NCI-H510A treated with DMSO at 0.1 percent for 48 hours (cell line): Measurements from ENCODE around the gene TMEM218.

Experiments
- DNase-seq: peaks from one replicate; lab custom pipeline; 2025; lab: John Stamatoyannopoulos, UW

The TMEM218 gene

GRCh38 chr11:125111343-125112207, at the start of gene TMEM218:
Gene TMEM218 (minus strand): TSS chr11:125111626. CDS start chr11:125102241, 9,385 bp downstream.
- peak; percentile 90 for DNase-seq

DNA sequence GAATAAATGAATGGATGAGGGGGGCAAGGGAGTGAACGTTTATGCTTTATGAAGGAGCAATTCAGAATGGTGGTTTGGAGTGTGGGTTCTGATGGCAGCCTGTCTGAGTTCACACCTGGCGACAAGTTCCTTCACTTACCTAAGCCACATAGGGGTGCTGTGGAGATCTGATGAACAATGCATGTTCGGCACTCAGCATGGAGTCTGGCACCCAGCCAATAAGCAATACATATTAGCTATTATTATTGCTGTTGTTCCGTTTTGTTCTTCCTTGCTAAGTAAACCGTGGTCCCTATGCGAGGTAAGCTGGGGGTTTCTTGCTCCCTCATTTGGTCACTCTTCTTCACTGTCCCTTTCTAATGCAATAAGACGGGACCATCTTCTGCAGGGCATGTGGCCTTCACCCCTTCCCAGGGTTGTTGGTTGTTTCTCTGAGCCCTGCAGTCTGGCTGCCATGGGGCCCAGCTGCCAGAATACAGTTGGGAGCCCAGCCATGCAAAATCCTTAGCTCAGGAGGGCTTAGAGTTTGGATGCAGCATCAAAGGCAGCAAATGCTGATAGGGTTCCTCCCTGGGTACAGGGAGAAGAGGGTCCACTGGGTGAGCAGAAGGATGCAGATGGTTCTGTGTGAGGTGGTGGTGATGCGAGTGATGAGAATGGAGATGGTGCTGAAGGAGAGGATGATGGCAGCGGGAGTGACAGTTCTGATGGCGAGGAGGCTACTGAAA, 46.7 kb upstream of the TMEM218 start:
- DNase-seq: no peak

DNA sequence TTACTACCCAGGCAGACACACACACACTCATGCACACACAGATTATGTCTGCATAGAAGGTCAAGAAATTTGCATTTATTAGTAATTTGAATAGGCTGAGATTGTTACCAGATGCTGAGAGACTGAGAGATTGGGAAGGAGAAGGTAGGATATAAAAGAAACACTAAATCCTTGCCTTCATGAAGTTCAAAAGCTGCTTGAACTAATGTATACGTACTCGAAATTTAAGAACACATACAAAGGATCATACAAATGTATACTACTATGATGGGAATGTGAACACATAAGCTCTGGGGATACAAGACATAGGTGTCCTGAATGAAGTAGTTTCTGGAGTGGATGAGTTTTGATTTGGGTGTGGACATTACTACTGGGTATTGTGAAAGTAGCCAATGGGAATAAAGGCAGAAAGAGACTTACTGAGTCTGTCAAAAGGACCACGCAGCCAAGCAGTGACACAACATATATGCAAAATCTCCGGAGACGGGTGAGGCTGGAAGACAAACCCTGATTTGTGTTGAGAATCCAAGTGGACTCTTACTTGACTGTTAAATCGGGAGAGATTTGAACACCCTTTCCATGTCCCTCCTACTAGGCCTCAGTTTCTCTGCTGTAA, 45.8 kb upstream of the TMEM218 start:
- DNase-seq: no peak

- DNase-seq: no peak
These were observed 45.1 kb upstream of the TMEM218 start for GRCh38 chr11:125156346-125157117.

DNA sequence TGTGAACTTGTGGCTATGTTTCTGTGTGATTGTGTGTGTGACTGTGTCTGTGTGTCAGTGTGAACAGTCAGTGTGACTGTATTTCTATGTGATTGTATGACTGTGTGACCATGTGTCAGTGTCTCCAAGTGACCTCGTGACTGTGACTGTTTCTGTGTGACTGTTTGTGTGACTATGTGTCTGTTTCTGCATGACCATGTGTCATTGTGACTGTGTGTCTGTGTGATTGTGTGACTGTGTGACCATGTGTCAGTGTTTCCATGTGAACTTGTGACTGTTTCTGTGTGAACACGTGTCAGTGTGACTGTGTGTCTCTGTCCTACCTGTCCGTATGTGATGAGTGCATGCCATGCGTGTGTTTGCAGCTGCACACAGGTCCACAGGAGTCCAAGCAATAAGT, 44.3 kb upstream of the TMEM218 start:
- no peak for DNase-seq

DNA sequence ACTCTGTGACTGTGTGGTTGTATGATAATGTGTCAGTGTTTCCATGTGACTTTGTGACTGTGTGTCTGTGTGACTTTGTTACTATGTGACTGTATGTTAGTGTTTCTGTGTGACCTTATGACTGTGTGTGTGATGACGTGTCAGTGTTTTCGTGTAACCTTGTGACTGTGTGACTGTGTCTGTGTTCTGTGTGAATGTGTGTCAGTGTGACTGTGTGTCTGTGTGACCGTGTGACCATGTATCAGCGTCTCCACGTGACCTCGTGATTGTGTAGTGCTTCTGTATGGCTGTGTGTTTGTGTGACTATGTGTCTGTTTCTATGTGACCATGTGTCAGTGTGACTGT, 43.6 kb upstream of the TMEM218 start:
- no peak for DNase-seq

DNA sequence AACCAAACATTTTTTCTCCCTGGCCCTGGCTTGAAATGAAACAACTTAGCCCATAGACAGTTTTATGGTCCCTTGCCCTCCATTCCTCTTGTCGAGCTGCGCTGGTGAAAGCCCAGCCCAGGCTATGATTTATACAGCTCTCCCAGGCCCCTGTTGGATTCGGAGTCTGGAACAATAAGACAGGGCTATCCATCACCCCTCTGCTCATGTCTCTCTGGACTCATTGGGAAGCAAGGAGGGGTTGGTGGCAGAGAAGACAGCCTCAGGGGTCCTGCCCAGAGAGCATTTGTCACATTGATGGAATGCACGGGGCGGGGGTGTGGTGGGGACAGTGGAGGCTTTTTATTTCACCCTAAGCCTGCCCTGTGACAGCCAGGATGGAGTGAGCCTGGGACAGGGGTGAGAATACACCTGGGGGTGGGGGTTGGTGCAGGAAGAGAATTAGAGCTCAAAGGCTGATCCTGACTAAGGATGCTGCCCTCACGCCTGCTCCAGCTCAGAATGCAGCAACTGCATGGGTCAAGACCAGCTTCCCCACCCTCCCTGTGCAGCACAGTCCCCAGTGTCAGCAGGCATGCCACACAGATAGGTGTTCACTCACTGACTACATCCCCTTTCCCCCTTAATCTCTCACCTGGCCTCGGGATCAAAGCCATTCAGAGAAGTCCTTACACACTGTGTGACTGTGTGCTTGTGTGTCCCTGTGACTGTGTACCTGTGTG, 43.1 kb upstream of the TMEM218 start:
- DNase-seq: no peak

DNA sequence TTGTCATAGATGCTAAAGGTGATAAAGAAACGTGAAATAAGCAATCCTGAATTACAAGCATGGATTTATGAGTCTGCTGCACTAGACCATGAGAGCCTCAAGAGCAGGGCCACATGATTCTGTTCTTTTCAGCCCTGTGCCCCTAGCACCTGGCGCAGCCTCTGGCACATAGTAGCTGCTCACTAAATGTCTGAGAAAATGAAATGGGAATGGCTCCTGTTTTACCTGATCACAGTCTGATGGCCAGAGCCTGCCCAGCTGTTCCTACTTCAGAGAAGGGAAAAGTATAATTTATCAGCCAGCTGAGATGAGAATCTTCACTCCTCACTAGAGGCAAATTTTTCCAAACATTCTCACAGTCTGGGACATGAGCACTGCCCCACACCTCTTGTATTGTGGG, 42.4 kb upstream of the TMEM218 start:
- DNase-seq: no peak

DNA sequence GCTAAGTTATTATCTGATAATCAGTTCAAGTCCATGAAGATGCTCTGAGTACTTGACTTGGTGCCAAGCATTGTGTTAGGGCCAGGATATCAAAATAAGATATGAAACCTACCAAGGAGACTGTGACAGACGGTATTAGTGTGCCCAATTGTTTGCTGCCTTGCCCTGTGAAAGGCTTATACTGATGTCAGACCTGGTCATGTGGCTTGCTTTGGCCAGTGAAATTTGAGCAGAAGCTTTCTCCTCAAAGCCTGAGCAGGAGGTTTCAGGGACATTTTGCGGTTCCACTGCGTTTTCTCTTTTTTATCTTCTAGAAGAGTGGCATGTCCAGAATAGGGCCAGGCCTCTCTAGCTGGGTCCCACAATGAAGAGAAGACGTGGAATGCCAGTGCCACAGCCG, 37.3 kb upstream of the TMEM218 start:
- no peak for DNase-seq

GRCh38 chr11:125148011-125148410, 36.6 kb upstream of the TMEM218 start:
- no peak for DNase-seq

DNA sequence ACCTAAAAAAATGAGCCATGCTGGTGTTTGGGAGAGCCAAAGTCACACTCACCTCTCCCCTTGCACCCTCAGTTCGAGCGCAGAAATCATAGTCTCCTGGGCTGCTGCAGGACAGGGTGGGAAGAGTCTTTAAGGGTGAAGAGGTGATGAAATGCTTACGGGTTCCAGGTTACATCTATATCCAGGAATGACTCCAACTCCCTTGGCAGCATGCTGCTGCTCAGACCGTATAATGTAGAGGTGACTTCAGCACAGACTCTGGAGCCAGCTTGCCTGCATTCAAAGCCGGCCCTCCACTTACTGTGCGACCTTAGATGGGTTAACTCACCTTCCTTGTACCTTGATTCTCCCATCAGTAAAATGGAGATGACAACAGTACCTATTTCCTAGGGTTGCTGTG, 35.9 kb upstream of the TMEM218 start:
- DNase-seq: no peak

- no peak for DNase-seq
These were observed 34.8 kb upstream of the TMEM218 start for GRCh38 chr11:125146232-125146631.

DNA sequence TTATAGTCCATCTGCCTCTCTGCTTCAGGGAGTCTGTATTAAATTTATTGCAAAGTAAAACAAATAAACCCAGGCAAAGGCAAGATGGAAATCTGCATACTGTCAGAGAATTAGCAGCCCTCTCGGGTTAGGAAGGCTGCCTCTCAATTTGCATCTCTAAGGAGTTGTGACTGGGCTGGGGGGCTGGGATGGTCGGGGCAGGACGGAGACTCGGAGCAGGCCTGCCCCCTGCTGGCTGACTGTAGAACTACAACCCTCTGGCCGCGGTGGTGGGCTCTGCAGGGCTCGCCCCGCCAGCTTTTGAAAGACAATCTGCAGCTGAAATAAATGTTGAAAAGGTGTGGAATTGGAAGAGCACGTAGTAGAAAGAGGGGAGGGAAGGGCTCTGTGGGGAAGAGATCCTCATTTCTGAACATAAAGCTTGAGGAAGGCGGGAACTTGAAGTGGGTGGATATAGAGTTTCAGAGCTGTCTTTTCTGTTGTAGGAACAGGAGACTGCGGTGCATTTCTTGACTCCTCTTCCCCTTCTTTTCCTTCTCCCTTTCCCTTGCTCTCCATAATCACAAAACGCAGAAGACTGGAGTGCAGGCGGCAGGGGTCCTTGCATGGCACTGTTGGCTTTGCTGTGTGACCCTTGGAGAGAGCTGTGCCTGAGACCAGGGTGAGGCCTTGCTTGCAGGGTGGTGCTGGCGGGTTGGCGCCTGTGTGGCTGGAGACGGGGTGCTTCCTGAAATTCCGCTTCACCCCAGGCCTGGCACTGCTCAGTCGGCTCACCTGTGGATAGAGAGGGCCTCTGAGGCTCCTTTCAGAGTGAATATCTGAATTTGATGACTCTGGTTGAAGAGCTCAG, 30.5 kb upstream of the TMEM218 start:
- DNase-seq: no peak

GRCh38 chr11:125141178-125141577, 29.8 kb upstream of the TMEM218 start:
- DNase-seq: no peak

GRCh38 chr11:125140233-125140632, 28.8 kb upstream of the TMEM218 start:
- DNase-seq: no peak

DNA sequence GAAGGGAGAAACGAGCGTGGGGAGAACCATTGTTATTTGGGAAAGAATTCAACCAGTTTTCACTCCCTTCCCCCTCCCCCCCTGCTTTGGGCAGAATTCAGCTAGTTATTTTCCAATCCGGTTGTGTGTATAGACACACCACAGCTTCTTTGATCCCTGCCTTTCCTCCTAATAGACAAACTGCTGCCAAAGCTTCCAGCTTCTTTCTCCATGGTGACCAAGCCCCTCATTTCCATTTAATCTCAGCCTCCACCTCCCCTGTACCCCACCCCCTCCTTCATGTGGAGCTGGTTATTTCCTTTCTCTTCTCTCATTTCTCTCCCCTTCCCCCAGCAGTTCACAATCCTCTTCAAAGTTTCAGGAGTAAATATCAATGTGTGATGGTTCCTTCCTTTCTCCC, 28.4 kb upstream of the TMEM218 start:
- no peak for DNase-seq

DNA sequence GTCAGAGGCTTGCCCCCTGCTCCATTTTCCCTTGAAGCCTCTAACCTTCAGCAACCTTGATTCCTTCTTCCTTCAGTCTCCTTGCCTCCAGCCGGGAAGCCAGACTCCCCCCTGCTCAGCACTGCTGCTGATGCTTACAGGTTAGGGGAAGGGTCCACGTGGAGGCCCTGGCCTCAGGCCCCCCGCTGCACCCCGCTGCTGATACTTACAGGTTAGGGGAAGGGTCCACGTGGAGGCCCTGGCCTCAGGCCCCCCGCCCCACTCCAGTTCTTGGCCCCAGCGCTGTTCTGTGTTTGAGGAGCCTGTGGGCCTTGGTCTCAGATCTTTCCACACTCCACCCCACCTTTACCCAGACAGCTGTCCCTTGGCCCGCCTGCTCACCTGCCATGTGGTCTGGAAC, 27.5 kb upstream of the TMEM218 start:
- DNase-seq: no peak

- no peak for DNase-seq
These were observed 24.6 kb upstream of the TMEM218 start for GRCh38 chr11:125136001-125136400.

GRCh38 chr11:125132596-125132995, 21.2 kb upstream of the TMEM218 start:
- no peak for DNase-seq

GRCh38 chr11:125132071-125132470, 20.6 kb upstream of the TMEM218 start:
- no peak for DNase-seq
